ENCODE measurements around the gene KLF16. TPM values are rescaled to one million over a fixed set of nuclear protein-coding genes. Genes with fewer than 3 reads are reported as not detected.

The KLF16 gene
- total and polyA plus RNA-seq, 11 donors: 2.9 to 19.7 (median 9.2) TPM

GRCh38 chr19:1836458-1837221, 26.7 kb downstream of the KLF16 start:
- intact Hi-C loops (cut with DNase I): no loop called here
- Histone ChIP-seq H3K27me3 (no peaks in the 10 kb centered on the region), H3K4me3 (no peak overlapping the region), H3K9me3 (no peaks in the 10 kb centered on the region), H3K4me1 (peaks cover 0 to 77% (median 39%) of the 10 kb centered on the region in 12 donors), H3K36me3 (peaks cover 0 to 7% (median 0%) of the 10 kb centered on the region in 9 donors), H3K27ac (no peak overlapping the region)
- DNase-seq (no peak), ATAC-seq (no peak)
- 82 to 85% (median 83%) methylated on average over 28 to 31 of the region's 31 CpGs for WGBS, 4 donors
- no peak for TF ChIP-seq CTCF (IDR thresholded peaks at IDR 0.05)

GRCh38 chr19:1833540-1833939, 29.8 kb downstream of the KLF16 start:
- ATAC-seq: peak in 1 of 4 donors; percentile 8
- WGBS, 4 donors: 38 to 89% (median 73%) methylated on average over 5 to 15 of the region's 15 CpGs
- Histone ChIP-seq H3K4me1 (peaks cover 0 to 50% (median 17%) of the 10 kb centered on the region in 12 donors), H3K36me3 (peaks cover 0 to 19% (median 7%) of the 10 kb centered on the region in 9 donors), H3K4me3 (no peak overlapping the region), H3K27ac (no peak overlapping the region), H3K27me3 (no peaks in the 10 kb centered on the region), H3K9me3 (no peaks in the 10 kb centered on the region)
- no peak for TF ChIP-seq POLR2A (IDR thresholded peaks at IDR 0.05)
- no peak for TF ChIP-seq CTCF (IDR thresholded peaks at IDR 0.05)
- no peak for DNase-seq
- intact Hi-C loops (cut with DNase I): no loop called here

- H3K4me3 ChIP-seq: no peak overlapping the region
- DNase-seq (no peak), ATAC-seq (no peak)
- WGBS, 4 donors: 85 to 91% (median 86%) methylated on average over 26 of the region's 26 CpGs
- H3K27ac ChIP-seq: no peak overlapping the region
- intact Hi-C loops (cut with DNase I): no loop called here
- no peaks in the 10 kb centered on the region for H3K9me3 ChIP-seq
- TF ChIP-seq POLR2A (IDR thresholded peaks at IDR 0.05) (no peak), CTCF (IDR thresholded peaks at IDR 0.05) (no peak)
- H3K4me1 ChIP-seq: peaks cover 0 to 41% (median 8%) of the 10 kb centered on the region in 12 donors
- peaks cover 0 to 33% (median 16%) of the 10 kb centered on the region in 9 donors for H3K36me3 ChIP-seq
- no peaks in the 10 kb centered on the region for H3K27me3 ChIP-seq
These were observed 31.2 kb downstream of the KLF16 start for GRCh38 chr19:1832046-1832663.

DNA sequence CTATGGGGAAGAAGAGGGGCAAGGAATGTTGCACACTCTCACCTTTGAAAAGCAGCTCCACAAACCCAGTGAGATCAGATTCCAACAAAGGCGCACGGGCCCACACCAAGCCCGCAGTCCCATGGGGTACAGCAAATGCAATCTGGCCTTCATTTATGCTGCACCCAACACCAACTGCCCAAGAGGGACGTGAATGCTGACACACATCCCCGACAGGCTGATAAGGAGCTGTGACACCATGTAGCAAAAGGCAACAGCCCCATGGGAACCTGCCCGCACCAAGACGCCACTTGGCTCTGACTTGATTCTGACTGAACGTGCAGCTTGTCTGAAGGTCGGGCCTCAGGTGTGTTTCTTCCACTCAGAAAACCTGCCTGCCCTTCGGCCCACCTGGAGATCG, 32.4 kb downstream of the KLF16 start:
- Histone ChIP-seq H3K4me1 (peaks cover 0 to 36% (median 6%) of the 10 kb centered on the region in 12 donors), H3K27ac (no peak overlapping the region), H3K4me3 (no peak overlapping the region), H3K9me3 (no peaks in the 10 kb centered on the region), H3K27me3 (no peaks in the 10 kb centered on the region), H3K36me3 (peaks cover 0 to 36% (median 22%) of the 10 kb centered on the region in 9 donors)
- no peak for TF ChIP-seq CTCF (IDR thresholded peaks at IDR 0.05)
- no peak for TF ChIP-seq POLR2A (IDR thresholded peaks at IDR 0.05)
- no peak for DNase-seq
- intact Hi-C loops (cut with DNase I): no loop called here
- no peak for ATAC-seq
- 80 to 92% (median 84%) methylated on average over 8 to 11 of the region's 11 CpGs for WGBS, 4 donors
